PC-3 (cell line): ENCODE results near the gene TRPM8. TPM values are rescaled to one million over a fixed set of nuclear protein-coding genes. Genes with fewer than 3 reads are reported as not detected.

Experiments used
- ATAC-seq: fragments of 200-7000 bp; cut with Tn5 transposase; 2 replicates; pipeline ENCODE4 v1.9.1; 2020; ENCODE audit warnings: mild to moderate bottlenecking, moderate library complexity
- BruUV-seq: library from RNA; stranded (reverse); fragments of 400-500 nt; replicated peaks from 2 replicates; lab custom pipeline; 2021; lab: Mats Ljungman, UMichigan
- CTCF ChIA-PET: fragments of 300-600 bp; sonication (Branson Sonifier 250); formaldehyde crosslinking; loops from one replicate; lab custom pipeline; 2022; ENCODE audit warnings: antibody characterized with exemption; lab: Charles Lee
- POLR2A ChIA-PET: fragments of 300-600 bp; sonication (Branson Sonifier 250); formaldehyde crosslinking; loops from one replicate; lab custom pipeline; 2022; ENCODE audit warnings: antibody characterized with exemption; ENCODE audit not compliant: unreplicated experiment; lab: Charles Lee
- DNase-seq: peaks from one replicate; pipeline ENCODE4 v3.0.0-alpha.2; 2015
- H2AFZ ChIP-seq: fragments of 300-600 bp; sonication (generic); 2 replicates; pipeline ENCODE4 v1.6.0; 2016; ENCODE audit warnings: antibody characterized with exemption, low read length
- H3F3A ChIP-seq: fragments of 300-600 bp; sonication (generic); one replicate; pipeline ENCODE4 v1.6.0; 2017; ENCODE audit warnings: antibody characterized with exemption, low read length, control low read depth, mild to moderate bottlenecking; ENCODE audit not compliant: unreplicated experiment
- H3K27ac ChIP-seq: fragments of 300-600 bp; sonication (generic); 2 replicates; pipeline ENCODE4 v1.5.1; 2016; ENCODE audit warnings: mild to moderate bottlenecking, low read length
- H3K27me3 ChIP-seq: fragments of 300-600 bp; sonication (generic); 2 replicates; pipeline ENCODE4 v1.6.1; 2016; ENCODE audit warnings: low read length, mixed read lengths
- H3K36me3 ChIP-seq: fragments of 300-600 bp; sonication (generic); 2 replicates; pipeline ENCODE4 v1.6.1; 2016; ENCODE audit warnings: low read depth, mixed run types, low read length, mixed read lengths
- H3K4me1 ChIP-seq: fragments of 300-600 bp; sonication (generic); 2 replicates; pipeline ENCODE4 v1.5.1; 2016; ENCODE audit warnings: low read length; ENCODE audit not compliant: insufficient read depth
- H3K4me2 ChIP-seq: fragments of 300-600 bp; sonication (generic); 2 replicates; pipeline ENCODE4 v1.6.0; 2016; ENCODE audit warnings: low read length
- H3K4me3 ChIP-seq: fragments of 300-600 bp; sonication (generic); 2 replicates; pipeline ENCODE4 v1.5.1; 2016; ENCODE audit warnings: mild to moderate bottlenecking, low read length, mixed read lengths
- H3K79me2 ChIP-seq: fragments of 300-600 bp; sonication (generic); 2 replicates; pipeline ENCODE4 v1.6.1; 2017; ENCODE audit warnings: low read length, mixed read lengths
- H3K9ac ChIP-seq: fragments of 300-600 bp; sonication (generic); 2 replicates; pipeline ENCODE4 v1.6.0; 2016; ENCODE audit warnings: mild to moderate bottlenecking, low read length
- H3K9me2 ChIP-seq: fragments of 300-600 bp; sonication (generic); replicated peaks from 2 replicates; pipeline ENCODE4 v1.6.1; 2016; ENCODE audit warnings: mixed run types, low read length, mixed read lengths
- H3K9me3 ChIP-seq: fragments of 300-600 bp; sonication (generic); 2 replicates; pipeline ENCODE4 v1.6.1; 2016; ENCODE audit warnings: low read length, mixed read lengths
- H4K20me1 ChIP-seq: fragments of 300-600 bp; sonication (generic); 2 replicates; pipeline ENCODE4 v1.6.1; 2016; ENCODE audit warnings: low read length, mixed read lengths
- EZH2 ChIP-seq: fragments of 300-600 bp; sonication (generic); IDR thresholded peaks from one replicate; pipeline ENCODE4 v1.6.1; 2017; ENCODE audit warnings: antibody characterized with exemption, mild to moderate bottlenecking, low read length; ENCODE audit not compliant: unreplicated experiment
- EZH2phosphoT487 ChIP-seq: fragments of 300-600 bp; sonication (generic); IDR thresholded peaks from 2 replicates; pipeline ENCODE4 v1.6.1; 2018; ENCODE audit warnings: mild to moderate bottlenecking, antibody characterized with exemption, low read length, borderline replicate concordance
- intact Hi-C: fragments of 100-400 bp; cut with micrococcal nuclease; formaldehyde crosslinking; loops from 2 replicates; pipeline ENCODE4 v1.9.0; 2023
- total RNA-seq: library from RNA; depleted of rRNA; stranded (reverse); fragments of >200 nt; gene quantifications from 2 replicates; pipeline ENCODE4 v1.2.3, GENCODE V29; 2014
- TF ChIP-seq, protein P1 (sequence below): fragments of 300-600 bp; sonication (generic); conservative IDR thresholded peaks from 2 replicates; pipeline ENCODE4 v1.5.1; 2017; ENCODE audit warnings: antibody characterized with exemption, low read depth, mild to moderate bottlenecking, low read length

Gene TRPM8
- total RNA-seq, 1 experiment from 2014 or later: not detected

GRCh38 chr2:234014427-234014826 lies 97.3 kb downstream of the TRPM8 start:
- CTCF ChIA-PET: no interaction called here
- Histone ChIP-seq H2AFZ (no peak overlapping the region), H3K9me2 (no peaks in the 10 kb centered on the region), H3K4me1 (no peaks in the 10 kb centered on the region), H3F3A (no peaks in the 10 kb centered on the region), H3K4me3 (no peak overlapping the region), H3K9me3 (no peaks in the 10 kb centered on the region), H4K20me1 (no peaks in the 10 kb centered on the region), H3K9ac (no peak overlapping the region), H3K27me3 (no peaks in the 10 kb centered on the region), H3K36me3 (no peaks in the 10 kb centered on the region), H3K79me2 (no peaks in the 10 kb centered on the region), H3K27ac (no peak overlapping the region), H3K4me2 (no peak overlapping the region)
- intact Hi-C loops: no loop called here
- TF ChIP-seq EZH2 (no peak), EZH2phosphoT487 (no peak)
- TF ChIP-seq, protein P1, sequence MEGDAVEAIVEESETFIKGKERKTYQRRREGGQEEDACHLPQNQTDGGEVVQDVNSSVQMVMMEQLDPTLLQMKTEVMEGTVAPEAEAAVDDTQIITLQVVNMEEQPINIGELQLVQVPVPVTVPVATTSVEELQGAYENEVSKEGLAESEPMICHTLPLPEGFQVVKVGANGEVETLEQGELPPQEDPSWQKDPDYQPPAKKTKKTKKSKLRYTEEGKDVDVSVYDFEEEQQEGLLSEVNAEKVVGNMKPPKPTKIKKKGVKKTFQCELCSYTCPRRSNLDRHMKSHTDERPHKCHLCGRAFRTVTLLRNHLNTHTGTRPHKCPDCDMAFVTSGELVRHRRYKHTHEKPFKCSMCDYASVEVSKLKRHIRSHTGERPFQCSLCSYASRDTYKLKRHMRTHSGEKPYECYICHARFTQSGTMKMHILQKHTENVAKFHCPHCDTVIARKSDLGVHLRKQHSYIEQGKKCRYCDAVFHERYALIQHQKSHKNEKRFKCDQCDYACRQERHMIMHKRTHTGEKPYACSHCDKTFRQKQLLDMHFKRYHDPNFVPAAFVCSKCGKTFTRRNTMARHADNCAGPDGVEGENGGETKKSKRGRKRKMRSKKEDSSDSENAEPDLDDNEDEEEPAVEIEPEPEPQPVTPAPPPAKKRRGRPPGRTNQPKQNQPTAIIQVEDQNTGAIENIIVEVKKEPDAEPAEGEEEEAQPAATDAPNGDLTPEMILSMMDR: no peak
- DNase-seq (no peak), ATAC-seq (no peak)
- POLR2A ChIA-PET: no interaction called here
- no TSS peak for BruUV-seq

DNA sequence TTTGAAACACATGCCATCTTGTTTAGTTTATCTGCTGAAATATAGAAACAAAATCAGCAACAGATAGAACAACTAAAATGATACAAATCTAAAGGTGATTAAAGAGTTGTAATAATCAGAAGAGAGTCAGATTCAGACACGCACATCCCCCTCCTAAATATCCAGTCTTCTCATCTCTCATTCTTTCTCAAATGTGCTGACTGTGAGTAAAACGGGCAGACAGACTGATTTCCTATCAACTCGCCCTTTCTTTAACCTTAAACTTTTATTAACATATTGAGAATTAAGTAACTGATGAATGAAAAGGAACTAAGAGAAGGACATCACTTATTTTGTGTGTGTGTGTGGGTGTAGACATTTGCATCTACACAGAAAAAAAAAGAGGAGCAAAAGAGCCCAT lies 98.7 kb downstream of the TRPM8 start:
- Histone ChIP-seq H3K4me2 (no peak overlapping the region), H3K4me3 (no peak overlapping the region), H2AFZ (no peak overlapping the region), H3F3A (no peaks in the 10 kb centered on the region), H3K9me2 (no peaks in the 10 kb centered on the region), H3K36me3 (no peaks in the 10 kb centered on the region), H4K20me1 (no peaks in the 10 kb centered on the region), H3K27me3 (no peaks in the 10 kb centered on the region), H3K4me1 (no peaks in the 10 kb centered on the region), H3K27ac (no peak overlapping the region), H3K79me2 (no peaks in the 10 kb centered on the region), H3K9me3 (no peaks in the 10 kb centered on the region), H3K9ac (no peak overlapping the region)
- no peak for DNase-seq
- CTCF ChIA-PET: interaction anchor here (0.7 kb wide), 1 partner anchor 292 kb away, joined by 3 read pairs; no protein-coding TSS in a partner anchor
- BruUV-seq: no TSS peak
- no peak for ATAC-seq
- POLR2A ChIA-PET: no interaction called here
- intact Hi-C loops: no loop called here
- TF ChIP-seq EZH2: no peak
- TF ChIP-seq EZH2phosphoT487: no peak
- TF ChIP-seq, protein P1: no peak

DNA sequence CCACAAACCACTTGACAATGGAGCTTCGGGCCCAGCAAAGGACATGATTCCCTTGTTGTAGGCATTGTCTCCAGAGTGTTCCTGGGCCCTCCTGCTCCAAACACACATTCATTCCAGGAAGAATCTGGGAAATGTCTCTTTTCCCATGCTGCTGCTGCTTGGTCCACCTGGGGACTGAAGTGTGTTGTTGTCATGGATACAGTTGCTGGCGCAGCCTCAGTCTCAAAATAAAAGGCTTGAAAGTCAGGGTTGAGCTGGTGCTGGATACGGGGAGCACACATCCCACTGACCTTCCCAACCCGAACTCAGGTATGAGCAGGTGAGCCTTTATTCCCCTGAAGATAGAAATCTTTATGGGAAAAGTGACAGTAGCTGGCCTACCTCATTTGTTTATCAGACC lies 102.7 kb downstream of the TRPM8 start:
- Histone ChIP-seq H3K36me3 (no peaks in the 10 kb centered on the region), H4K20me1 (no peaks in the 10 kb centered on the region), H3K4me1 (no peaks in the 10 kb centered on the region), H3K27me3 (no peaks in the 10 kb centered on the region), H3K4me2 (no peak overlapping the region), H3F3A (no peaks in the 10 kb centered on the region), H3K79me2 (no peaks in the 10 kb centered on the region), H3K9me3 (no peaks in the 10 kb centered on the region), H2AFZ (no peak overlapping the region), H3K4me3 (no peak overlapping the region), H3K9ac (no peak overlapping the region), H3K27ac (no peak overlapping the region), H3K9me2 (no peaks in the 10 kb centered on the region)
- no peak for ATAC-seq
- BruUV-seq: no TSS peak
- CTCF ChIA-PET: no interaction called here
- TF ChIP-seq, protein P1: no peak
- TF ChIP-seq EZH2 (no peak), EZH2phosphoT487 (no peak)
- intact Hi-C loops: no loop called here
- POLR2A ChIA-PET: no interaction called here
- no peak for DNase-seq
